Stimulated activated naive CD8-positive, alpha-beta T cell treated with anti-CD3 and anti-CD28 coated beads, Interleukin-15, amount 100 ng/mL, for 72 hours (primary cell): ENCODE results near the gene ZNF862.
A peak's percentile ranks its signal among the peaks of the same experiment; 100 is the strongest.

Experiments
- ATAC-seq: fragments of 150-1000 bp; cut with Tn5 transposase; 2 replicates; pipeline ENCODE4 v1.10.0; 2021; ENCODE audit warnings: mild to moderate bottlenecking, moderate library complexity
- DNase-seq, 2 donors: peaks; one replicate each; pipeline ENCODE4 v3.0.0; 2021 to 2022
- H3K27ac Mint-ChIP-seq, 2 donors: one replicate each; pipeline ENCODE4 v1.8.0; 2022; ENCODE audit warnings: mild to moderate bottlenecking in 2 of 2, mixed read lengths in 2 of 2, moderate library complexity in 2 of 2
- H3K27me3 Mint-ChIP-seq: one replicate; pipeline ENCODE4 v1.8.0; 2022; ENCODE audit warnings: mixed read lengths
- H3K4me1 Mint-ChIP-seq: one replicate; pipeline ENCODE4 v1.8.0; 2022; ENCODE audit warnings: mild to moderate bottlenecking, mixed read lengths
- H3K4me3 Mint-ChIP-seq, 2 donors: one replicate each; pipeline ENCODE4 v1.8.0; 2022; ENCODE audit warnings: mild to moderate bottlenecking in 2 of 2, mixed read lengths in 2 of 2, moderate library complexity in 1 of 2
- H3K9me3 Mint-ChIP-seq, 2 donors: one replicate each; pipeline ENCODE4 v1.8.0; 2022; ENCODE audit warnings: mixed read lengths in 2 of 2

Gene ZNF862

DNA sequence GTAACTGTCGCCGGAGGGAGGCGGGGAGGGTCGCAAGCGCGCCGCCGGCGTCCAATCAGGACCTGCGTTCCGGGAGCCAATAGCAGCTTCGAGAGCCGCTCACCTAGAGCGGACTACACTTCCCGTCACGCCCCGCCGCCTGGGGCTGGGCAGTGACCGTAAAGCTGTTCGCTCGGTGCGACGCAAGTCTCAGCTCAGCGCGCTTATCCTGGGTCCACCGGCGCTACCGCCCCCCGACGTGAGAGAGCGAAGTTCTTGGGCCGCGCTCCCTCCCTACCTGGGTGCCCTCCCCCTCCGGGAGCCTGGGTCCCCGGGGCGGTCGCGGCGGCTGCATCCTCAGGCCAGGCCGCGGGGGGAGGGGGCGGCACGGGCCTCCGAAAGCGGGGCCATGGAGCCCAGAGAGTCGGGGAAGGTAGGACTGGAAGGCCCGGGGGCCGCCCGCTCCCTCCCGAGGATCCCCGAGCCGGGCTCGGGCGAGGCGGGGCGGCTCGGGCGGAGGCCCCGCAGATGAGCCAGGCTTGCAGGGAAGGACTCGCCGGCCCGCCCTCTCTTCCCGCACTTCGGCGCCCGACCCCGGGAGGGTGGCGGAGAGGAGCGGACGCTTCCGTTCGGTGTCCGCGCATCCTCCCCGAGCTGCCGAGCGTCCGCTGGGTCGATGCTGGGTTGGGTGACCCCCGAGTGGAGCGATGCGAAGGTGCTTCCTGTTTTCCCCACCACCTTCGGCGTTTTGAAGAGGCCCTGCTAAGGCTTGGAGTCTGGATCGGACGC is at the start of gene ZNF862:
Gene ZNF862, plus strand, starts transcription at position 152 of the 768 bp plus-strand sequence. Its CDS starts 237 bp downstream, at position 389.
- Mint-ChIP-seq H3K4me3 (peak within 1 kb of the TSS; percentile 74 to 91), H3K27ac (peak within 1 kb of the TSS; percentile 2 to 88), H3K27me3 (no peaks in the 10 kb centered on the region), H3K9me3 (no peaks in the 10 kb centered on the region), H3K4me1 (peaks cover 35% of the 10 kb centered on the region)
- peak; percentile 93 to 97 for DNase-seq
- peak; percentile 98 for ATAC-seq

GRCh38 chr7:149789101-149789500 is 49.1 kb upstream of the ZNF862 start:
- H3K27me3 Mint-ChIP-seq: peaks cover 56% of the 10 kb centered on the region

DNA sequence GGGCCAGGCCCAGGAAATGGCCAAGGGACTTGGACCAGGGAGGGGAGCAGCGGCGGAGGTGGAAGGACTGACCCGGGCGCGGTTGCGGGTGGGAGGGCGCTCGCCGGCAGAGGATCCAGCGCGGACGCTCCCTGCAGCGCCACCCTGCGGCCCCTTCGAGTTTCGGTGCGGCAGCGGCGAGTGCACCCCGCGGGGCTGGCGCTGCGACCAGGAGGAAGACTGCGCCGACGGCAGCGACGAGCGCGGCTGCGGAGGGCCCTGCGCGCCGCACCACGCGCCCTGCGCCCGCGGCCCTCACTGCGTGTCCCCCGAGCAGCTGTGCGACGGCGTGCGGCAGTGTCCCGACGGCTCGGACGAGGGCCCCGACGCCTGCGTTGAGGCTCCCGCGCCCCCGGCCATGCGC is 48.0 kb upstream of the ZNF862 start:
- Mint-ChIP-seq H3K4me1 (peaks cover 7% of the 10 kb centered on the region), H3K27ac (no peak overlapping the region)

More at GRCh38 chr7:149789101-149789500, 49.1 kb upstream of the ZNF862 start:
- ATAC-seq: no peak
- no peak overlapping the region for H3K4me3 Mint-ChIP-seq
- no peak overlapping the region for H3K27ac Mint-ChIP-seq
- no peaks in the 10 kb centered on the region for H3K9me3 Mint-ChIP-seq
- DNase-seq: no peak
- peaks cover 7% of the 10 kb centered on the region for H3K4me1 Mint-ChIP-seq

DNA sequence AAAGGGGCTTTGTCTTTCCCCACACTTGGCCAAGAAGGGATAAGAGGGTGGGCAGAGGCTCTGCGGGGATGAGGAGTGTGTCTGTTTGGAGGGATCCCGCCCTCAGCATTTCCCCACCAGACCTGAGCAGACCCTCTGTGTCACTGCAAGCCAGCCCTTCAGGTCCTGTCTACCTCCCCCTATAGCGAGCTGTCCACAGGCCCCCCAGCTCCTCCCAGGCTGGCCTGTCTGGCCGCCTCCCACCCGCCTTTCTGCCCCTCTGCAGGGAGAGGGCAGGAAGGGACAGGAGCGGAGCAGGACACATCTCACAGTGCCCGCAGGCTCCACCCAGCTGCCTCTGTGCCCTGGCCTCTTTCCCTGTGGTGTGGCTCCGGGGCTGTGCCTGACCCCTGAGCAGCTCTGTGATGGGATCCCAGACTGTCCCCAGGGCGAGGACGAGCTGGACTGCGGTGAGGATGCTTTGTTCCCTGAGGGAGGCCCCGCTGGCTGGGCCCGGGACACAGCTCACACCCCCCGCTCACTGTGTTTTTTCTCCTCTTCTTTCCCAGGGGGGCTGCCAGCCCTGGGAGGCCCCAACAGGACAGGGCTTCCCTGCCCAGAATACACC is 47.3 kb upstream of the ZNF862 start:
- no peak for ATAC-seq
- DNase-seq: no peak
- peaks cover 7% of the 10 kb centered on the region for H3K4me1 Mint-ChIP-seq
- H3K27me3 Mint-ChIP-seq: peaks cover 63% of the 10 kb centered on the region
- H3K9me3 Mint-ChIP-seq: no peaks in the 10 kb centered on the region
- H3K27ac Mint-ChIP-seq: no peak overlapping the region
- peak overlapping the region in 1 of 2 donors; percentile 35 for H3K4me3 Mint-ChIP-seq

More for the DNA sequence above, 48.0 kb upstream of the ZNF862 start:
- peak; percentile 34 for ATAC-seq
- Mint-ChIP-seq H3K27me3 (peaks cover 58% of the 10 kb centered on the region), H3K4me3 (peak overlapping the region; percentile 38 to 65), H3K9me3 (no peaks in the 10 kb centered on the region)
- peak; percentile 55 to 59 for DNase-seq

- peaks cover 63% of the 10 kb centered on the region for H3K27me3 Mint-ChIP-seq
- H3K9me3 Mint-ChIP-seq: no peaks in the 10 kb centered on the region
Measured at GRCh38 chr7:149791411-149792219, 46.6 kb upstream of the ZNF862 start.

DNA sequence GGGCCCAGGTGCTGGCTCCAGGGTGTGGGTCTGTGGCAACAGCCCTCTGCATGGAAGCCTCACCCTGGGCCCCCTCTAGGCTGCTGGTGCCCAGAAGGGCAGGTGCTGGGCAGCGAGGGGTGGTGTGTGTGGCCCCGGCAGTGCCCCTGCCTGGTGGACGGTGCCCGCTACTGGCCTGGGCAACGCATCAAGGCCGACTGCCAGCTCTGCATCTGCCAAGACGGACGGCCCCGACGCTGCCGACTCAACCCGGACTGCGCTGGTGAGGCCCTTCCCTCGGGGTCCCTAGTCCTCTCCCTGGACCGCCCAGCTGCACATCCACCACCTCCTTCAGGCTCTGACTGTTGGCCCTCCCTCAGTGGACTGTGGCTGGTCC is 46.0 kb upstream of the ZNF862 start:
- Mint-ChIP-seq H3K27me3 (peaks cover 63% of the 10 kb centered on the region), H3K9me3 (no peaks in the 10 kb centered on the region), H3K4me3 (no peak overlapping the region), H3K27ac (no peak overlapping the region), H3K4me1 (peaks cover 7% of the 10 kb centered on the region)
- DNase-seq (no peak), ATAC-seq (no peak)

More at GRCh38 chr7:149791411-149792219, 46.6 kb upstream of the ZNF862 start:
- DNase-seq (no peak), ATAC-seq (peak; percentile 21)
- H3K27ac Mint-ChIP-seq: no peak overlapping the region
- H3K4me1 Mint-ChIP-seq: peaks cover 7% of the 10 kb centered on the region
- H3K4me3 Mint-ChIP-seq: no peak overlapping the region

GRCh38 chr7:149793261-149793660 is 44.9 kb upstream of the ZNF862 start:
- ATAC-seq: peak; percentile 5
- Mint-ChIP-seq H3K27me3 (peaks cover 59% of the 10 kb centered on the region), H3K27ac (no peak overlapping the region)

DNA sequence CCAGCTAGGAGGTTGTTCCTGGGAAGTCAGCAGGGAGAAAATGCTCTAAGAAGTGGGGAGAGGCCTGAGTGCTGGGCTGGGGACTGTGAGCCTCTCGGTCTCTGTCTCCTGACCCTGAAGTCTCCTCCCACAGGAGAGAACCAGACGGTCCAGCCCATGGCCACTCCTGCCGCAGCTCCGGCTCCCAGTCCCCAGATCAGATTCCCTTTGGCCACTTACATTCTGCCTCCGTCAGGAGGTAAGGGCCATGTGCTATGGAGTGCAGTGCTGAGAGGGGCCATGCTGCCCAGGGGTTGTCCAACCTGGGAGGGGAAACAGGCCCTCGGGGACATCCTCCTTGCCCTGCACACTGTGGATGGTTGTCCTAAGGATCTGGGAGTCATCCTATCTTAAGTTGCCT is 43.5 kb upstream of the ZNF862 start:
- no peaks in the 10 kb centered on the region for H3K9me3 Mint-ChIP-seq
- no peak overlapping the region for H3K27ac Mint-ChIP-seq
- DNase-seq: no peak
- peaks cover 45% of the 10 kb centered on the region for H3K27me3 Mint-ChIP-seq
- peaks cover 10% of the 10 kb centered on the region for H3K4me1 Mint-ChIP-seq
- no peak overlapping the region for H3K4me3 Mint-ChIP-seq
- no peak for ATAC-seq

More at GRCh38 chr7:149793261-149793660, 44.9 kb upstream of the ZNF862 start:
- Mint-ChIP-seq H3K4me1 (peaks cover 7% of the 10 kb centered on the region), H3K9me3 (no peaks in the 10 kb centered on the region), H3K4me3 (no peak overlapping the region)
- DNase-seq: no peak

- Mint-ChIP-seq H3K4me3 (no peak overlapping the region), H3K27ac (no peak overlapping the region), H3K9me3 (no peaks in the 10 kb centered on the region), H3K27me3 (peaks cover 41% of the 10 kb centered on the region), H3K4me1 (peaks cover 9% of the 10 kb centered on the region)
- DNase-seq (no peak), ATAC-seq (no peak)
Measured at GRCh38 chr7:149795126-149795525, 43.0 kb upstream of the ZNF862 start.

DNA sequence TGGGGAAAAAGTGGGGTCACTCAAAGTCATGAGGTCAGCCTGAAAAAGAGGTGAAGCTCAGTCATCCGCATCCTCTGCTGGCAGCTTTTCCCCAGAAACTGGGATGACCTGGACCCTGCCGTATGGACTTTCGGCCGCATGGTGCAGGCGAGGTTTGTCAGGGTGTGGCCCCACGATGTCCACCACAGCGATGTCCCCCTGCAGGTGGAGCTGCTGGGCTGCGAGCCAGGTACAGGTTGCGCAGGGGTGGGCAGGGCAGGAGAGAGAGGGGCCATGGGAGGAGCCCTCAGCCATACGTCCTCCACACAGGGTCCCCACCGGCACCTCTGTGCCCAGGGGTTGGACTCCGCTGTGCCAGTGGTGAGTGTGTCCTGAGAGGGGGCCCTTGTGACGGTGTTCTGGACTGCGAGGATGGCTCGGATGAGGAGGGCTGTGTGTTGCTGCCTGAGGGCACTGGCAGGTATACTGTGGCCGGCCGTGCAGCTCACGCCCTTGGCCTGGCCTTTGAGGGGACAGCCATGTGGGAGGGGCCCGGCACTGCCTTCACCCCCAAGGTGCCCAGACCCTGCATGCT is 41.8 kb upstream of the ZNF862 start:
- peaks cover 28% of the 10 kb centered on the region for H3K27me3 Mint-ChIP-seq
- no peak for ATAC-seq
- no peak overlapping the region for H3K27ac Mint-ChIP-seq

DNA sequence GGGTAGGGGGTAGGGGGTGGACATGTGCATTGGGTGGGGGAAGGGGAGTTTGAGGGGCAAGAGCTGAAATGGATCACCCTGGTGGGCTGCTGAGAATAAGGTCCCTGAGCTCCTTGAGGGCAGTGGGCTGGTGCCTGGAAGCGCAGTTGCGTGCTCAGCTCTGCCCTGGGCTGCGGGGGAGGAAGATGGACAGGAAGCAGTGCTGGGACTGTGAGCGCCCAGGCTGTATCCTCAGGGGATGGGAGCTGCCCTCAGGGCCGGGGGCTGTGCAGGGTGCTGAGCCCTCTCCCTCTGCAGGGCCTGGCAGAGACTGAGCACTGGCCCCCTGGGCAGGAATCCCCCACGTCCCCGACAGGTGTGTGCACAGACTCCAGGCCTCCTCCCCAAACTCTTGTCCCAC is 40.4 kb upstream of the ZNF862 start:
- H3K27ac Mint-ChIP-seq: no peak overlapping the region
- H3K4me3 Mint-ChIP-seq: no peak overlapping the region
- H3K27me3 Mint-ChIP-seq: peaks cover 14% of the 10 kb centered on the region
- no peak for DNase-seq
- H3K9me3 Mint-ChIP-seq: no peaks in the 10 kb centered on the region
- peaks cover 9% of the 10 kb centered on the region for H3K4me1 Mint-ChIP-seq
- ATAC-seq: no peak

More for the DNA sequence above, 41.8 kb upstream of the ZNF862 start:
- Mint-ChIP-seq H3K4me3 (no peak overlapping the region), H3K9me3 (no peaks in the 10 kb centered on the region), H3K4me1 (peaks cover 9% of the 10 kb centered on the region)
- DNase-seq: no peak

- H3K27me3 Mint-ChIP-seq: peaks cover 7% of the 10 kb centered on the region
- H3K27ac Mint-ChIP-seq: no peak overlapping the region
- ATAC-seq (peak; percentile 44), DNase-seq (peak; percentile 52 to 58)
- H3K9me3 Mint-ChIP-seq: no peaks in the 10 kb centered on the region
- H3K4me3 Mint-ChIP-seq: no peak overlapping the region
- peaks cover 9% of the 10 kb centered on the region for H3K4me1 Mint-ChIP-seq
Measured at GRCh38 chr7:149799397-149800168, 38.6 kb upstream of the ZNF862 start.

DNA sequence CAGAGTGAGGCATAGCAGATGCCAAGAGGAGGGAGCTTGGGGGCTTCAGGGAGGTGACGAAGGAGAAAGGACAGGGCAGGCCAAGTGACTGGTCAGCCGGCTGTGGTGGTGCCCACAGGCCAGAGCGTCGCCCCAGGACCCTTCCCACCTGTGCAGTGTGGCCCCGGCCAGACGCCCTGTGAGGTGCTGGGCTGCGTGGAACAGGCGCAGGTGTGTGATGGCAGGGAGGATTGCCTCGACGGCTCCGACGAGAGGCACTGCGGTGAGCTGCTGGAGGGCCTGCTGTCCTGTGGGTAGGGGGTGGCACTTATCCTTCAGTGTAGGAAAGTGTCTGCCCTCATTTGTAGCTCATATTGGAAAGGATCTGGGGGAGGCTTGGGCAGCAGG is 38.0 kb upstream of the ZNF862 start:
- no peak for ATAC-seq
- peaks cover 9% of the 10 kb centered on the region for H3K4me1 Mint-ChIP-seq
- peaks cover 6% of the 10 kb centered on the region for H3K27me3 Mint-ChIP-seq
- peak overlapping the region in 1 of 2 donors; percentile 42 for H3K27ac Mint-ChIP-seq
- no peaks in the 10 kb centered on the region for H3K9me3 Mint-ChIP-seq
- H3K4me3 Mint-ChIP-seq: no peak overlapping the region
- DNase-seq: no peak

DNA sequence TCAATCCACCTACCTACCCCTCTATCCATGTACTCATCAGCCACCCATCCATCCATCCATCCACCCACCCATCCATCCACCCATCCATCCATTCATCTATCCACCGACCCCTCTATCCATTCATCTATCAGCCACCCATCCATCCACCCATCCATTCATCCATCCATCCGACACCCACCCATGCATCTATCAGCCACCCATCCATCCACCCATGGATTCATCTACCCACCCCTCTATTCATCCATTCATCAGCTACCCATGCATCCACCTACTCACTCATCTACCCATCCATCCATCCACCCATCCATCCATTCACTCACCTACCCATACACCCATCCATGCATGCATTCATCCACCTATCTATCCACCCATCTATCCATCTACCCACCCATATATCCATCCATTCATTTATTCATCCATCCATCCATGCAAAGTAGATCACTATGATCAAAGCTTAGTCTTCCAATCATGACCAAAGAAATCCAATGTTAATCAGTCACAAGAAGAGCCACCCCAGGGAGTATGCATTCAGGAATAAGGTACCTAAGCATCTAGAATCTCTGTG is 37.1 kb upstream of the ZNF862 start:
- peaks cover 9% of the 10 kb centered on the region for H3K4me1 Mint-ChIP-seq
- H3K9me3 Mint-ChIP-seq: no peaks in the 10 kb centered on the region
- H3K27ac Mint-ChIP-seq: no peak overlapping the region
- H3K4me3 Mint-ChIP-seq: no peak overlapping the region
- DNase-seq (no peak), ATAC-seq (no peak)
- peaks cover 1% of the 10 kb centered on the region for H3K27me3 Mint-ChIP-seq
